Lung (tissue), 12 donors: ENCODE measurements around the gene MFAP4. TPM values are rescaled to one million over a fixed set of nuclear protein-coding genes. Genes with fewer than 3 reads are reported as not detected.
A peak's percentile ranks its signal among the peaks of the same experiment; 100 is the strongest.

ENCODE experiments used
- ATAC-seq: fragments of 200-7000 bp; cut with Tn5 transposase; one replicate; pipeline ENCODE4 v1.9.1; 2020; ENCODE audit warnings: moderate number of reproducible peaks; ENCODE audit not compliant: insufficient read depth, low FRiP score
- DNase-seq, 3 donors: peaks; one replicate each; pipeline ENCODE4 v3.0.0-alpha.2; 2013 to 2017
- H3K27ac ChIP-seq, 2 donors: one replicate each; pipeline ENCODE4 v1.5.1; 2013; ENCODE audit warnings: mild to moderate bottlenecking in 2 of 2, moderate library complexity in 2 of 2, control low read depth in 1 of 2, inconsistent platforms in 1 of 2, low read depth in 1 of 2, low read length in 1 of 2
- H3K27me3 ChIP-seq, 3 donors: one replicate each; pipeline ENCODE4 v1.5.1; 2013; ENCODE audit warnings: low read length in 2 of 3; ENCODE audit not compliant: control insufficient read depth in 3 of 3, insufficient read depth in 3 of 3
- H3K36me3 ChIP-seq, 4 donors: one replicate each; pipeline ENCODE4 v1.5.1; 2013; ENCODE audit warnings: low read length in 4 of 4, mild to moderate bottlenecking in 1 of 4, moderate library complexity in 1 of 4; ENCODE audit not compliant: control insufficient read depth in 4 of 4, insufficient read depth in 4 of 4
- H3K4me1 ChIP-seq, 5 donors: one replicate each; pipeline ENCODE4 v1.5.1; 2013; ENCODE audit warnings: low read length in 5 of 5, mild to moderate bottlenecking in 2 of 5, moderate library complexity in 1 of 5; ENCODE audit not compliant: control insufficient read depth in 5 of 5, insufficient read depth in 5 of 5
- H3K4me3 ChIP-seq: one replicate; pipeline ENCODE4 v1.5.1; 2013; ENCODE audit warnings: mild to moderate bottlenecking, control low read depth, moderate library complexity
- H3K9ac ChIP-seq, 2 donors: one replicate each; pipeline ENCODE4 v1.5.1; 2013; ENCODE audit warnings: low read length in 2 of 2, control low read depth in 1 of 2; ENCODE audit not compliant: insufficient read depth in 1 of 2
- H3K9me3 ChIP-seq, 4 donors: one replicate each; pipeline ENCODE4 v1.5.1; 2013; ENCODE audit warnings: low read length in 3 of 4, mild to moderate bottlenecking in 1 of 4, moderate library complexity in 1 of 4; ENCODE audit not compliant: control insufficient read depth in 4 of 4, insufficient read depth in 3 of 4
- WGBS, 2 donors: extraction: QIAGEN DNeasy Blood & Tissue Kit; methylation state at CpG; one replicate each; pipeline ENCODE4 v1.1.7; 2013; 5-methylcytosine and 5-hydroxymethylcytosine counted together
- polyA plus RNA-seq, 2 donors: library from polyadenylated mRNA; stranded (reverse); fragments of 200-250 nt; gene quantifications; one replicate each; pipeline ENCODE4 v1.2.1, GENCODE V29; 2013
- total RNA-seq, 2 donors: library from RNA; depleted of rRNA in 1 of 2; stranded (reverse); fragments of >200 nt in 1 of 2; gene quantifications; one replicate each; pipeline ENCODE4 v1.2.1, GENCODE V29; 2014 to 2021
- TF ChIP-seq, protein P1 (sequence below): IDR thresholded peaks from 2 replicates; pipeline ENCODE4 v1.5.1; 2012; ENCODE audit warnings: mild to moderate bottlenecking; ENCODE audit errors: control extremely low read depth, extremely low read depth
- donor health status: control.
- donor health status: control.
- donor health status: Bipolar disorder and iron deficiency.
- donor health status: healthy.
- donor health status: DM: yes; HTN: yes; CAD: no.

The MFAP4 gene
- total and polyA plus RNA-seq, 4 donors, result 45.7 to 156 (median 92.2) TPM

DNA sequence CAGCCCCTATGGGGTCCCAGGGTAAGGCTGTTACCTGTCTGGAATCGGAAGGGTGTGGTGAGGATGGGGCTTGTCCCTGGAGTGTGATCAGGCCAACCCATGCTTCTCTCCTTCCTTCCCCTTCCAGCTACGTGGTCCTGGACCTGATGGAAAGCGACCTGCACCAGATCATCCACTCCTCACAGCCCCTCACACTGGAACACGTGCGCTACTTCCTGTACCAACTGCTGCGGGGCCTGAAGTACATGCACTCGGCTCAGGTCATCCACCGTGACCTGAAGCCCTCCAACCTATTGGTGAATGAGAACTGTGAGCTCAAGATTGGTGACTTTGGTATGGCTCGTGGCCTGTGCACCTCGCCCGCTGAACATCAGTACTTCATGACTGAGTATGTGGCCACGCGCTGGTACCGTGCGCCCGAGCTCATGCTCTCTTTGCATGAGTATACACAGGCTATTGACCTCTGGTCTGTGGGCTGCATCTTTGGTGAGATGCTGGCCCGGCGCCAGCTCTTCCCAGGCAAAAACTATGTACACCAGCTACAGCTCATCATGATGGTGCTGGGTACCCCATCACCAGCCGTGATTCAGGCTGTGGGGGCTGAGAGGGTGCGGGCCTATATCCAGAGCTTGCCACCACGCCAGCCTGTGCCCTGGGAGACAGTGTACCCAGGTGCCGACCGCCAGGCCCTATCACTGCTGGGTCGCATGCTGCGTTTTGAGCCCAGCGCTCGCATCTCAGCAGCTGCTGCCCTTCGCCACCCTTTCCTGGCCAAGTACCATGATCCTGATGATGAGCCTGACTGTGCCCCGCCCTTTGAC, 6.3 kb downstream of the MFAP4 start:
- TF ChIP-seq, protein P1, sequence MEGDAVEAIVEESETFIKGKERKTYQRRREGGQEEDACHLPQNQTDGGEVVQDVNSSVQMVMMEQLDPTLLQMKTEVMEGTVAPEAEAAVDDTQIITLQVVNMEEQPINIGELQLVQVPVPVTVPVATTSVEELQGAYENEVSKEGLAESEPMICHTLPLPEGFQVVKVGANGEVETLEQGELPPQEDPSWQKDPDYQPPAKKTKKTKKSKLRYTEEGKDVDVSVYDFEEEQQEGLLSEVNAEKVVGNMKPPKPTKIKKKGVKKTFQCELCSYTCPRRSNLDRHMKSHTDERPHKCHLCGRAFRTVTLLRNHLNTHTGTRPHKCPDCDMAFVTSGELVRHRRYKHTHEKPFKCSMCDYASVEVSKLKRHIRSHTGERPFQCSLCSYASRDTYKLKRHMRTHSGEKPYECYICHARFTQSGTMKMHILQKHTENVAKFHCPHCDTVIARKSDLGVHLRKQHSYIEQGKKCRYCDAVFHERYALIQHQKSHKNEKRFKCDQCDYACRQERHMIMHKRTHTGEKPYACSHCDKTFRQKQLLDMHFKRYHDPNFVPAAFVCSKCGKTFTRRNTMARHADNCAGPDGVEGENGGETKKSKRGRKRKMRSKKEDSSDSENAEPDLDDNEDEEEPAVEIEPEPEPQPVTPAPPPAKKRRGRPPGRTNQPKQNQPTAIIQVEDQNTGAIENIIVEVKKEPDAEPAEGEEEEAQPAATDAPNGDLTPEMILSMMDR, result no peak
- H3K9me3 ChIP-seq, result peaks cover 0 to 2% (median 0%) of the 10 kb centered on the region in 4 donors
- WGBS, 2 donors, result 93 to 97% methylated on average over 29 of the region's 29 CpGs
- H3K27me3 ChIP-seq, result no peaks in the 10 kb centered on the region
- no peak for ATAC-seq
- no peak overlapping the region for H3K4me3 ChIP-seq
- H3K36me3 ChIP-seq, result peaks cover 3 to 55% (median 45%) of the 10 kb centered on the region in 4 donors
- H3K9ac ChIP-seq, result no peak overlapping the region
- peaks cover 3 to 66% (median 27%) of the 10 kb centered on the region in 5 donors for H3K4me1 ChIP-seq
- no peak overlapping the region for H3K27ac ChIP-seq
- DNase-seq, result no peak

- DNase-seq (no peak), ATAC-seq (no peak)
- Histone ChIP-seq H3K4me1 (peaks cover 3 to 54% (median 18%) of the 10 kb centered on the region in 5 donors), H3K9ac (peak overlapping the region; percentile 44 to 65), H3K36me3 (peaks cover 3 to 45% (median 40%) of the 10 kb centered on the region in 4 donors), H3K9me3 (peaks cover 0 to 2% (median 0%) of the 10 kb centered on the region in 4 donors), H3K27me3 (no peaks in the 10 kb centered on the region), H3K27ac (peak overlapping the region in 1 of 2 donors; percentile 9), H3K4me3 (peak overlapping the region; percentile 91)
- 80 to 84% methylated on average over 13 of the region's 13 CpGs for WGBS, 2 donors
- TF ChIP-seq, protein P1, result no peak
These were observed 7.5 kb downstream of the MFAP4 start for GRCh38 chr17:19379361-19380065.

DNA sequence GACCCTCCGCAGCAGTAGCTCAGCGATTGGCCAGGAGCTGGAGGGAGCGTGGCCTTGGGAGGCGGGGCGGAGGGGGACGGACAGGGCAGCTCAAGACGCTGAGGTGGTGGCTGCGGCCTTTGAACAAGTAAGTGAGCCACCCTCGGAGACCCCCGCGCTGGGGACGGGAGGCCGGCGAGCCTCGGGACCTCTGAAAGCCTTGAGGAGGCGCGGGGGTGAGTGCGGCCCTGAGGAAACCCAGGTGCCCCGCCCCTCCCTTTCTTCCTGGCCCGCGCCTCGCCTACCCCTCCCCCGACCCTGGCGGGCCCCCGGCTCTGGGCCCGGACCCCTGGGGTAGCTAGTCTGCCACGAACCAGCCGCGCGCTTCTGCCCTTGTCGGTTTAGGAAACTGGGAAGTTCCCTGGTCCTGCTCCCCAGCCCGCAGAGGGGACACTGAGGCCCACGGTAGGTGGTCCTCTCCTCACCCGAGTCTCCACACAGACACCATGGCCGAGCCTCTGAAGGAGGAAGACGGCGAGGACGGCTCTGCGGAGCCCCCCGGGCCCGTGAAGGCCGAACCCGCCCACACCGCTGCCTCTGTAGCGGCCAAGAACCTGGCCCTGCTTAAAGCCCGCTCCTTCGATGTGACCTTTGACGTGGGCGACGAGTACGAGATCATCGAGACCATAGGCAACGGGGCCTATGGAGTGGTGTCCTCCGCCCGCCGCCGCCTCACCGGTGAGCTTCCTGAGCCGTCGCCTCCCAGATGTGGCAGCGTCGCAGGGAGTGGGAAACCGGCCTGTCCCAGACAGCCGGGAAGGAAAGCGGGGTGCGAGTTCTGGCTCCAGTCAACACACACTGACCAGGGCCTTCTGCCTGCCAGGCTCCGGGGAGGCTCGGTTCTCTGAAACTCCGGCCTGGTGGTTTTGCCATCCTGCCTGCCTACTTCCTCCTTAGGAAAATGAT, 8.3 kb downstream of the MFAP4 start, which contains the start of gene MAPK7:
Gene MAPK7 (plus strand): TSS at position 83 of the 945 bp plus-strand sequence. CDS start 403 bp downstream, at position 486.
- TF ChIP-seq, protein P1, result no peak
- Histone ChIP-seq H3K27me3 (no peaks in the 10 kb centered on the region), H3K36me3 (peaks cover 3 to 37% (median 32%) of the 10 kb centered on the region in 4 donors), H3K9ac (peak within 1 kb of the TSS; percentile 76 to 96), H3K9me3 (peaks cover 0 to 2% (median 0%) of the 10 kb centered on the region in 4 donors), H3K4me3 (peak within 1 kb of the TSS; percentile 91), H3K4me1 (peaks cover 3 to 45% (median 11%) of the 10 kb centered on the region in 5 donors), H3K27ac (peak within 1 kb of the TSS; percentile 90 to 99)
- DNase-seq (no peak), ATAC-seq (no peak)
- 9 to 15% methylated on average over 51 to 69 of the region's 69 CpGs for WGBS, 2 donors
